Body of pancreas (tissue), 4 donors: ENCODE results near the gene TBC1D7. TPM values are rescaled to one million over a fixed set of nuclear protein-coding genes. Genes with fewer than 3 reads are reported as not detected.
A peak's percentile ranks its signal among the peaks of the same experiment; 100 is the strongest.

ENCODE experiments used
- ATAC-seq: fragments of 150-250 bp; one replicate; pipeline ENCODE4 v1.9.1; 2016
- DNase-seq, 4 donors: peaks; one replicate each; pipeline ENCODE4 v3.0.0-alpha.2; 2019
- H3K27ac ChIP-seq, 4 donors: fragments of 200-600 bp; sonication (generic); 1 replicate in 3 of 4; 2 replicates in 1 of 4; pipeline versions ENCODE4 v1.5.1 to v1.6.1; 2016 to 2019; ENCODE audit warnings: mild to moderate bottlenecking in 1 of 4, mixed read lengths in 1 of 4, moderate library complexity in 1 of 4
- H3K27me3 ChIP-seq, 2 donors: fragments of 200-600 bp; sonication (generic); one replicate each; pipeline ENCODE4 v1.6.0; 2016; ENCODE audit warnings: mild to moderate bottlenecking in 1 of 2
- H3K36me3 ChIP-seq, 2 donors: fragments of 200-600 bp; sonication (generic); replicated peaks in 1 of 2; 2 replicates each; pipeline ENCODE4 v1.5.1; 2016; ENCODE audit warnings: low read depth in 2 of 2; ENCODE audit not compliant: insufficient read depth in 1 of 2
- H3K4me1 ChIP-seq: fragments of 200-600 bp; sonication (generic); one replicate; pipeline ENCODE4 v1.6.0; 2016
- H3K4me3 ChIP-seq, 2 donors: fragments of 200-600 bp; sonication (generic); 1 replicate in 1 of 2; 2 replicates in 1 of 2; pipeline ENCODE4 v1.5.1; 2016 to 2019
- H3K9me3 ChIP-seq, 3 donors: fragments of 200-600 bp; sonication (generic); 1 replicate in 2 of 3; 2 replicates in 1 of 3; pipeline ENCODE4 v1.5.1; 2016
- CTCF ChIP-seq, 7 experiments: fragments of 450-650 bp in 4 of 7; fragments of 200-600 bp in 3 of 7; sonication (generic) in 3 of 7; IDR thresholded peaks; one replicate each; pipeline ENCODE4 v1.5.1; 2016 to 2019; ENCODE audit warnings: antibody characterized with exemption in 7 of 7
- POLR2A ChIP-seq, 3 donors: fragments of 450-650 bp; IDR thresholded peaks; one replicate each; pipeline ENCODE4 v1.6.1; 2016; ENCODE audit warnings: antibody characterized with exemption in 3 of 3, mild to moderate bottlenecking in 2 of 3
- WGBS, 2 donors: methylation state at CpG; one replicate each; pipeline ENCODE4 v1.1.5; 2017; 5-methylcytosine and 5-hydroxymethylcytosine counted together
- intact Hi-C: fragments of 100-400 bp; cut with DNase I; formaldehyde crosslinking; loops from one replicate; pipeline ENCODE4 v1.15.1; 2023
- total RNA-seq, 2 donors: library from RNA; depleted of rRNA; stranded (reverse); fragments of >200 nt; gene quantifications; one replicate each; pipeline ENCODE4 v1.1.0, GENCODE V29; 2016

TBC1D7 gene
- total RNA-seq, 2 donors from 2014 or later = 12.5 to 15.2 TPM

GRCh38 chr6:13315896-13316295 is 12.4 kb downstream of the TBC1D7 start:
- Histone ChIP-seq H3K9me3 (no peaks in the 10 kb centered on the region), H3K4me1 (no peaks in the 10 kb centered on the region), H3K4me3 (no peak overlapping the region), H3K36me3 (peaks cover 6 to 32% of the 10 kb centered on the region in 2 donors), H3K27me3 (no peaks in the 10 kb centered on the region), H3K27ac (no peak overlapping the region)
- DNase-seq = no peak
- intact Hi-C loops = no loop called here
- WGBS, 2 donors = 95 to 96% methylated on average over 5 of the region's 5 CpGs
- TF ChIP-seq POLR2A (IDR thresholded peaks at IDR 0.05) (no peak), CTCF (IDR thresholded peaks at IDR 0.05) (no peak)
- ATAC-seq = no peak

DNA sequence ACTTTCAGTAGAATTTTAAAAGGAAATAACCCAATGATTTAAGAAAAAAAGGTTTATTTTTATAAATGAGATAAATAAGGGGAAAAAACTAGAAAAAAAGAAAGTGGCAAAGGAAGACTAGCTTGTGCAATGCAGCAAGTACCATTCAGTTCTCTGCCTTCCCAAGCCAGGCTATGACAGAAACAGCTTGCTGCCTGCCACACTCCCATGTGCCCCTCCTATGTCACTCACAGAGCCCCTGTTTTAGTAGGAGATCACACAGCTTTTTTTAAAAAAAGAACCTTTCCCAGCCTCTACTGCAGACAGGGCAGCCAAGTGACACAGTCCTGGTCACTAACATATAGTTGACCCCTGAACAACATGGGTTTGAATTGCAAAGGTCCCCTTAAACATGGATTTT is 13.5 kb downstream of the TBC1D7 start:
- peaks cover 1 to 25% of the 10 kb centered on the region in 2 donors for H3K36me3 ChIP-seq
- no peak overlapping the region for H3K4me3 ChIP-seq
- no peak for TF ChIP-seq POLR2A (IDR thresholded peaks at IDR 0.05)
- TF ChIP-seq CTCF (IDR thresholded peaks at IDR 0.05) = no peak
- ATAC-seq (no peak), DNase-seq (no peak)
- H3K9me3 ChIP-seq = no peaks in the 10 kb centered on the region
- H3K4me1 ChIP-seq = no peaks in the 10 kb centered on the region
- no peak overlapping the region for H3K27ac ChIP-seq
- intact Hi-C loops = no loop called here
- H3K27me3 ChIP-seq = no peaks in the 10 kb centered on the region

GRCh38 chr6:13311155-13311554 is 17.2 kb downstream of the TBC1D7 start:
- H3K27me3 ChIP-seq = no peaks in the 10 kb centered on the region
- H3K4me3 ChIP-seq = no peak overlapping the region
- peaks cover 0 to 10% of the 10 kb centered on the region in 2 donors for H3K36me3 ChIP-seq
- DNase-seq (no peak), ATAC-seq (no peak)
- WGBS, 2 donors = 22 to 58% methylated on average over 1 of the region's 1 CpG
- H3K4me1 ChIP-seq = no peaks in the 10 kb centered on the region
- no peak for TF ChIP-seq POLR2A (IDR thresholded peaks at IDR 0.05)
- TF ChIP-seq CTCF (IDR thresholded peaks at IDR 0.05) = no peak
- no peaks in the 10 kb centered on the region for H3K9me3 ChIP-seq
- no peak overlapping the region for H3K27ac ChIP-seq
- intact Hi-C loops = no loop called here

GRCh38 chr6:13308332-13308731 is 20.0 kb downstream of the TBC1D7 start:
- Histone ChIP-seq H3K27ac (no peak overlapping the region), H3K36me3 (peaks cover 4 to 10% of the 10 kb centered on the region in 2 donors), H3K9me3 (no peaks in the 10 kb centered on the region), H3K27me3 (no peaks in the 10 kb centered on the region), H3K4me3 (no peak overlapping the region), H3K4me1 (no peaks in the 10 kb centered on the region)
- no peak for ATAC-seq
- DNase-seq = no peak
- intact Hi-C loops = no loop called here
- 50 to 86% methylated on average over 1 of the region's 1 CpG for WGBS, 2 donors
- TF ChIP-seq CTCF (IDR thresholded peaks at IDR 0.05) = no peak
- no peak for TF ChIP-seq POLR2A (IDR thresholded peaks at IDR 0.05)

GRCh38 chr6:13307508-13307995 is 20.8 kb downstream of the TBC1D7 start:
- intact Hi-C loops = no loop called here
- no peaks in the 10 kb centered on the region for H3K4me1 ChIP-seq
- H3K36me3 ChIP-seq = peaks cover 4 to 12% of the 10 kb centered on the region in 2 donors
- H3K9me3 ChIP-seq = no peaks in the 10 kb centered on the region
- H3K27ac ChIP-seq = no peak overlapping the region
- 75 to 84% methylated on average over 7 of the region's 7 CpGs for WGBS, 2 donors
- ATAC-seq = no peak
- TF ChIP-seq POLR2A (IDR thresholded peaks at IDR 0.05) (no peak), CTCF (IDR thresholded peaks at IDR 0.05) (no peak)
- H3K4me3 ChIP-seq = no peak overlapping the region
- no peaks in the 10 kb centered on the region for H3K27me3 ChIP-seq
- DNase-seq = peak in 1 of 4 donors; percentile 29
